Fibroblast of villous mesenchyme (primary cell): ENCODE measurements around the gene FGD4. TPM values are rescaled to one million over a fixed set of nuclear protein-coding genes. Genes with fewer than 3 reads are reported as not detected.

ENCODE experiments used
- DNase-seq: peaks from one replicate; pipeline ENCODE4 v3.0.0-alpha.2; 2010; ENCODE audit warnings: low read depth
- H3K4me3 ChIP-seq: 2 replicates; pipeline ENCODE4 v1.5.1; 2011; ENCODE audit warnings: low read depth, mild to moderate bottlenecking, low read length
- total RNA-seq: library from RNA; depleted of rRNA; stranded (reverse); fragments of >200 nt; gene quantifications from 2 replicates; pipeline ENCODE4 v1.2.3, GENCODE V29; 2012
- TF ChIP-seq, protein P1 (sequence below): IDR thresholded peaks from 2 replicates; pipeline ENCODE4 v1.5.1; 2012; ENCODE audit warnings: low read depth, mild to moderate bottlenecking, low read length; ENCODE audit not compliant: insufficient read depth

FGD4 gene
- total RNA-seq, 1 donor, result 4.7 TPM

- peak overlapping the region; percentile 43 for H3K4me3 ChIP-seq
- TF ChIP-seq, protein P1, sequence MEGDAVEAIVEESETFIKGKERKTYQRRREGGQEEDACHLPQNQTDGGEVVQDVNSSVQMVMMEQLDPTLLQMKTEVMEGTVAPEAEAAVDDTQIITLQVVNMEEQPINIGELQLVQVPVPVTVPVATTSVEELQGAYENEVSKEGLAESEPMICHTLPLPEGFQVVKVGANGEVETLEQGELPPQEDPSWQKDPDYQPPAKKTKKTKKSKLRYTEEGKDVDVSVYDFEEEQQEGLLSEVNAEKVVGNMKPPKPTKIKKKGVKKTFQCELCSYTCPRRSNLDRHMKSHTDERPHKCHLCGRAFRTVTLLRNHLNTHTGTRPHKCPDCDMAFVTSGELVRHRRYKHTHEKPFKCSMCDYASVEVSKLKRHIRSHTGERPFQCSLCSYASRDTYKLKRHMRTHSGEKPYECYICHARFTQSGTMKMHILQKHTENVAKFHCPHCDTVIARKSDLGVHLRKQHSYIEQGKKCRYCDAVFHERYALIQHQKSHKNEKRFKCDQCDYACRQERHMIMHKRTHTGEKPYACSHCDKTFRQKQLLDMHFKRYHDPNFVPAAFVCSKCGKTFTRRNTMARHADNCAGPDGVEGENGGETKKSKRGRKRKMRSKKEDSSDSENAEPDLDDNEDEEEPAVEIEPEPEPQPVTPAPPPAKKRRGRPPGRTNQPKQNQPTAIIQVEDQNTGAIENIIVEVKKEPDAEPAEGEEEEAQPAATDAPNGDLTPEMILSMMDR, result no peak
- peak; percentile 20 for DNase-seq
Measured at GRCh38 chr12:32390572-32391219, 8.7 kb upstream of the FGD4 start.

- no peak for DNase-seq
- no peak overlapping the region for H3K4me3 ChIP-seq
- TF ChIP-seq, protein P1, result no peak
Measured at GRCh38 chr12:32395026-32395425, 4.3 kb upstream of the FGD4 start.

- TF ChIP-seq, protein P1, result no peak
- no peak for DNase-seq
- no peak overlapping the region for H3K4me3 ChIP-seq
Measured at GRCh38 chr12:32397696-32398095, 1.7 kb upstream of the FGD4 start.

- no peak overlapping the region for H3K4me3 ChIP-seq
- no peak for DNase-seq
- TF ChIP-seq, protein P1, result no peak
Measured at GRCh38 chr12:32398181-32398580, 1.2 kb upstream of the FGD4 start.

GRCh38 chr12:32398816-32399369 lies 465 bp upstream of the FGD4 start:
- peak overlapping the region; percentile 74 for H3K4me3 ChIP-seq
- DNase-seq, result no peak
- TF ChIP-seq, protein P1, result no peak

DNA sequence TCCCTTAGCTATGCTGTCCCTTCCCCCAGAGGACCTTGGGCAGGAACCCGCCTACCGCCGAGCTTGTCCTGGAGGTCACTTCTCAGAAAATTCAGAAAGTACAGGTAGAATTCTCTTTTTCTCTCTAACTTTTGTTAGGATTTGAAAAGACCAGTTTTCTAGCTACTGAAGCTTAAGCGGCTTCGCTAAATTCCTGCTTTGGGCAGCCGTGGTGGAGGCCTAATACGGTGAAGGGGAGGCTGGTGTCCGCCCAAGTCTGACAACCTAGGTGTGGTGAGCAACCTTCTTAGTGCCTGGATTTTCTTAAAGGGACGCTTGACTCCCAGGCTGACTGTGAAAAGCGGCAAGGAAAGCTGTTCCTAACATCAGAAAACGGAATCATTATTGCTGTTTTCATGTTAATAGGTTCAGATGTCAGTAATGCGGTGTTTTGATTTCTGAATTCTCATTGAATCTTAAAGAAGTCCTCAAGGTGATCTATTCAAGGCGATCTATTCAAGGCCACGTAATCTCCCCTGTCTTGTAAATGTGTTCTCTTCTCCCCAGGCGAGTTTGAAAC lies 835 bp downstream of the FGD4 start:
- no peak for DNase-seq
- H3K4me3 ChIP-seq, result peak overlapping the region; percentile 74
- TF ChIP-seq, protein P1, result no peak

DNA sequence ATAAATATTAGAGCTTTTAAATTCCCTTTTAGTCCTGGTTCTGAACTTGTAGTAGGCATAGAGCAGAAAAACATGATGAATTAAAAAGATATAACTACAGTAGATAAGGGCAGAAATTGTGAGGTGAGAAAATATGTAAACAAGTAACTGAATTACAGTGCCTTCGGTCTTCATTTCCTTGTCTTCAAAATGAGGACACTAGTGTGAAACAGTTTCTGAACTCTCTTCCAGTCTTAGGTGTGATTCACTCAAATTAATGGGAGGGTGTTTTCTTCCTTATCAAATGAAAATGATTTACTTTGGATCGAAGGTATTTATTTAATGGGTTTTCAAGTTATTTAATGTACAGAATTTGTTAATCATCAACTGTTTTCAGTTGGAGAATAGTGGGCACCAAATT lies 1.5 kb downstream of the FGD4 start:
- no peak for DNase-seq
- TF ChIP-seq, protein P1, result no peak
- H3K4me3 ChIP-seq, result no peak overlapping the region
